Dedifferentiated amniotic fluid mesenchymal stem cell (primary cell): ENCODE measurements around the gene SAP25.
A peak's percentile ranks its signal among the peaks of the same experiment; 100 is the strongest.
"Not testable (repeated sequence)": the region's sequence is repeated elsewhere in the genome, so short reads cannot be mapped to it uniquely, and the experiment has no call there.

Experiments
- DNase-seq: peaks from one replicate; pipeline ENCODE4 v3.0.0-alpha.2; 2016; ENCODE audit errors: extremely low spot score

SAP25 gene

DNA sequence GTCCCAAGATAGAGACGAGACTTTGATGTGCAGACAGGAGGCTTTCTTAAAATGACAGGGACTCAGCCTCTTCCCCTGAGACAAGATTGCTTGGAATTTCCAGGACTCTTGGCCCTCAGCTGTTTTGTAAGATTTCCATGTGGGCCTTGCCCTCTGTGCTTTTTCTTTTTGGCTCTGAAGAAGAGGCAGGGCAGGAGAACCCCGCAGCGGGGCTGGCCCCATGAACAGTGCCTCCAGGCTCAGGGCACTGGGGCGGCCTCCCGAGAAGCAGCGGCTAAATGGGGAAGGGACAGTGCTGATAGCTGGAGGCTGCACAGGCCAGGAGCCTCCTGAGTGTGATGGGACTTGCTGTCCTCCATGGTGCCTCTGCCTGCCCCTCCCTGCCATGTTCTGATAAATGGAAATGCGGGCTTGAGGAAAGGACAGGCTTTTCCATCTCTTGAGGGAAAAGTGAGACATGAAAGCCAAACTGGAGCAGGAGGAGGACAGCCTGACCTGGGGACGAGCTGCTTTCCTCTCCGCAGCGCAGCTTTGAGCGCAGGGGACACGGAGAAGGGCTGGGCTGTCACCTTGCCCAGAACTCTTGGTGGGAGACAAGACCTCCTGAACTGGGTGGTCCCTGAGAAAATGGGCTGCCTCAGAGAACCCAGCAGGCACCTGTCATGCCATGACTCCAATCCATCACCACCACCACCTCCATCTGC lies 12.1 kb downstream of the SAP25 start:
- no peak for DNase-seq

DNA sequence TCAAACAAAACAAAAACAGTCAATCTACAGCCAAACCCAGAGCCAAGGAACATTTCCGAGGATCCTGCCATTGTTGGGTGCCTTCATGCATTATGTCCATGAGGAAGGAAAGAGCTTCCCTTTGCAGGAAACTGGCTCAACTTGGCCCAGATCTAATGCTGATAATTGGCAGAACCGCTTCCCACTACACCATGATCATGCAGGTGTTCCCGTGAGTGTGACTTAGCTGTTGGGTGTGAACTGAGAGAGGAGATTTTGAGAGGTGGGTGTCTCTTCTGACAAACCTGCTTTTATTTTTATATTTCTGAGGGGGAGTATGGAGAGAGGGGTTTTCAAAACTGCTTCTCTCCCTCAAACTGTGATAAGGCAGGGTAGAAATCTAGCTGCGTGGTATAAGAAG lies 14.6 kb downstream of the SAP25 start:
- DNase-seq, result no peak

DNA sequence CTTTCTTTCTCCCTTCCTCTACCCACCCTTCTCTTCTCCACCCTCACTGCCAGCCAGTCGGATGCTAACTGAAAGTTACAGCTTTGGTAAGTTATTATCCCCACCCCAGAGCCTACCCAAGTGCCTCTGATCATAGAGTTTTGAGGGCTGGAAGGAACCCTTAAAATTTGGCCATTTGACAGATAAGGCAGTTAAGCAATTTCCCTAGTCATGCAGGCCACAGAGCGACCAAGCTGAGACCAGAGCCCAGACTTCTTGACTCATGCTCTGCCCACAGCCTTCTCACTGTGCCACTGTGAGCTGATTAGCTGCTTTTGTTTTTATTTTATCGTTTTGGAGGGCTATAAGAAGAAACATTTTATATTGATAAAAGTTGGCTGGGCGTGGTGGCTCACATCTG lies 17.2 kb downstream of the SAP25 start:
- peak; percentile 29 for DNase-seq

DNA sequence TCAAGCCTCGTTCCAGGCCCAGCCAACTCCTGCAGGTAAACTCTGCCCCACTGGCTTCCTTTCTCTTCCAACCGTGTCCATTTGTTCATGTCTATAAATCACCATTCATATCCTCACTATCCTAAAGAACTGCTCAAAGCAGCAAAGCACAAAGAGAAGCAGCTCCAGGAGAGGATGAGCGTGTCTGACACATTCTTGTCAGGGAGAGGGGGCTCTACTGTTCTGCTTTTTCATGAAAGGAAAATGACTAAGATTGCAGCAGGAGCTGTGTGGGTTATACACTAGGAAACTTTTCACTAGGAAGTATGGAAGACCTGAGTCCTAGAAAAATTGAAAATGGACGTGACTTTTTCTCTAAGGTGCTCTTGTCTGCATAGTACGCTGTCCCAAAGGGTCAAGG lies 18.0 kb downstream of the SAP25 start:
- no peak for DNase-seq

DNA sequence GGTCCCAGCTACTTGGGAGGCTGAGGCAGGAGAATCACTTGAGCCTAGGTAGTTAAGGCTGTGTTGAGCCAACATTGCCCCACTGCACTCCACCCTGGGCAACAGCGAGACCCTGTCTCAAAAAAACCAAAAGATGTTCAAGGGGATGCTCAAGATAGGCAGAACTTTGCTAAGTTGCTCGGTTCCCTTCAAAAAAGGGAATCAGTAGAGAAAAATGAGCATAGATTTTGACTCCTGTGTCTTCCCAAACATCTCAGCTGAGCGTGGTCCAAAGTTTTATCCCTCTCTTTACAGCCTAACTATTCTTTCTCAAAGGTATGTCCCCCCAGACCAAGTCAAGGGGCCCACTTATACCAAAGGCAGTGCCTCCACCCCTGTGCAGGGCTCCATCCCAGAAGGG lies 20.7 kb downstream of the SAP25 start:
- no peak for DNase-seq

DNA sequence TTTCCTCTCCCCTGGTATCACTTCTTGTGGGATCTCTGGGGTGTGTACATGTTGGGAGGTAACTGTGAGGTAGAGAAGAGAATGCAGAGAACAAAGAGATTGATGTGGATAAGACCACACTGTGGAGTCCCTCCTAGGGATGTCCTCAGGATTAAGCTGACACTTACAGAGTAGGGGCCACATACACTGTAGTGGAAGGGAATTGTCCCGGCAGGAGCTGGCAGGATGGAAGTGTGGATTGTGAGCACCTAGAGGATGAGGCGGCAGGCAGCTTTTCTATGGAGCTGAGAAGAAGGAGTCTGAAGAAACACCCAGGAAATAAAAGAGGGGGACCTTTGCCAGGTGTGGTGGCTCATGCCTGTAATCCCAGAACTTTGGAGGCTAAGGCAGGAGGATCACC lies 21.2 kb downstream of the SAP25 start:
- DNase-seq, result no peak

DNA sequence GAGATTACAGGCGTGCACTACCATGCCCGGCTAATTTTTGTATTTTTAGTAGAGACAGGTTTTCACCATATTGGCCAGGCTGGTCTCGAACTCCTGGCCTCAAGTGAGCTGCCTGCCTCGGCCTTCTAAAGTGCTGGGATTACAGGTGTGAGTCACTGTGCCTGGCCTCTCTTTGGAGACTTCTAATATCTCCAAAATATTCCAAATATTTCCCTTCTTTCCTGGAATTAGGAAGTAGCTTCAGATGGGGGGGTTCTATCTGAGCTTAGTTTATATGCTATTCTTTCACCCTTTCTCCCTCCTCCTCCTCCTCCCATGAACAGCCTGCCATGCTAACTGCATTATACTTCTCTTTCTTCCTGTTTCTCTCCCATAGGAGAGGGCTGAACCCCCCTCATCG lies 25.3 kb downstream of the SAP25 start:
- not testable (repeated sequence) for DNase-seq

DNA sequence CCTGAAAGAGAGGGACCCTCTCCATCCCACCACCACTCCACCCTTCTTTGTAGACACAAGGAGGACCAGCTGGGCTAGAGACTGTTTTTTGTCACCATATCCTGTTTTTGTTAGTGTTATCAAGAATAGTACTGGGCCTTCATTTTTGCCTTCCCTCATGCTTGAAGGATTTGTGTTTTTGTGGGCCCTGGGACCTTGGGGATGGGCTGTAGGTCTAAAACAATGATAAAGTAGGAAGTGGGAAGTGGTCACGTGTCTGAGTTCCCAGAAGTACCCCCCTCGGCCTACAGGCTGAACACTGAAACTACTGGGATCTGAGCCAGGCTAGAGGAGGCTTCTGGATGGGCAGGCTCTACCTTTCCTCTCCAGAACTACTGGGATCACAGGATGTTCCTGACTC lies 25.8 kb downstream of the SAP25 start:
- no peak for DNase-seq

DNA sequence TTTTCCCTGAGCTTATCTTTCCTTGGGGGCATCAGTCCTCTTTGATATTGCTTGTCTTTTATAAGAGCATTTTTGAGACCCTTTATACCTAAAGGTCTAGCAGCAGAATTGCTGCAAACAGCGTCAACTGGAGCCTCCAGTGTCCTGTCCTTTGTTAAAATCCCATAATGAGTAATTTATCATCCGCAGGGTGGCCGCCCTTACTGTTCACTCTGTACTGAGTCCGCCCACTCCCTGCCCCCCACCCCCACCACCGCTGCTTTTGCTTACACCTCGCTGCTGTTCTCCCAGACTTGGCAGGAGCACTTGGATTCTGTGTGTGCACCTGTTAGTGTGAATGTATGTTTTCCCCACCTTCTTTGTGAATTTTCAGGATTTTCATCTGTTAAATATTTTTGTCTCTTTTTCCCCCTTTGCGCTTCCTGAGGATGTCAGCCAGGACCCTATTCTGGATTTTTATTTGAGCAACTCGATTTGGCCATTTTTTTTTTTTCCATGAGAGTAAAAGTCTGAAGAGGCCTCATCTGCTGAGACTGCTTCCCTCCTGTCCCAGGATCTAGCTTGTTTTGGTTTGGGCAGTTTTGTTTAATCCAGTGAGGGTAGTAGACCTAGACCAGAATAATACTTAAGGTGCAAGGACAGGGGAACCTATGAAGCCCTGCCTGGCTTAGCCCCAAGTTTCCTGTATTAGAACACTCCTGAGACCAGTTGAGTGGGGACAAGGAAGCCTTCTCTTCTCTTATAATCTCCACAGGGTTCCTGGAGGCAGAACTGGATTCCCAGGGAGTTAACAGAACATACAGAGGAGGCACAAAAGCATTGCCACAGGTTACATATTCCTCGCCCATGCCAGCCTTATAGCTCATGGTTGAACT lies 26.5 kb downstream of the SAP25 start:
- no peak for DNase-seq

DNA sequence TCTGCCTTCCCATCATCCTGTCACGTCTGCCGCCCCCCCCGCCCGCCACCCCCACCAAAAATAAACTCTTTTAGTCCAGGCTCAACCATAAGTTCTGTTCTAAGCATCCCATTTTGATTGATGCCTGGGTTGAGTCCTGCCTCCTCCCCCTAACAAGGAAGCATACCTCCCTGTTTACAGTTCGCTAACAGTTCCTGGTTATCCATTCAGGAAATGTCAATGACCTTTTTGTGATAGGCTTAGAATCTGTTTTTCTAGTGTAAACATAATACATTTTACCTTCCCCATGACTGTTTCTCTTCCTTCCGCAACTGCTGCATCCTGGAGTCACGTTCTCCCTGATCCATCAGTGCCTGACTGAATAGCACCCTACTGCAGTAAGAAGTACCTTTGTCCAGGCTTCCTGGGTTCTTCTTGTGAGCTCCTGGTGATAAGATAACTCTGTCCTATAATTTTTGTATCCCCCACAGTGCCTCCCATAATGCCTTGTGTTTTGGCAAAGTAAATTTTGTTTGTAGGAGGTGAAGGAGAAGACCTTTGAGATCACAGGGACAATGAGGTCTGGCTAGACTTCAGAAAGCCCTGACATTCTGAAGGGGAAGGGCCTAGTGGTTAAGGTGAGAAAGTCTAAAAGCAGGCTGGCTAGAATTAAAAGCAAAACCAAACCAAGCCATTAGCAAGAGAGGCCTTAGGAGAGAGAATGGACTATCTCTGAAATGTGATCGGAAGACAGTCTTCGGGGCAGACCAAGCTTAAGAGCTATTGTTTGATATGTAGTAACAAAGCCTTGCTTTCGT lies 27.4 kb downstream of the SAP25 start:
- no peak for DNase-seq

DNA sequence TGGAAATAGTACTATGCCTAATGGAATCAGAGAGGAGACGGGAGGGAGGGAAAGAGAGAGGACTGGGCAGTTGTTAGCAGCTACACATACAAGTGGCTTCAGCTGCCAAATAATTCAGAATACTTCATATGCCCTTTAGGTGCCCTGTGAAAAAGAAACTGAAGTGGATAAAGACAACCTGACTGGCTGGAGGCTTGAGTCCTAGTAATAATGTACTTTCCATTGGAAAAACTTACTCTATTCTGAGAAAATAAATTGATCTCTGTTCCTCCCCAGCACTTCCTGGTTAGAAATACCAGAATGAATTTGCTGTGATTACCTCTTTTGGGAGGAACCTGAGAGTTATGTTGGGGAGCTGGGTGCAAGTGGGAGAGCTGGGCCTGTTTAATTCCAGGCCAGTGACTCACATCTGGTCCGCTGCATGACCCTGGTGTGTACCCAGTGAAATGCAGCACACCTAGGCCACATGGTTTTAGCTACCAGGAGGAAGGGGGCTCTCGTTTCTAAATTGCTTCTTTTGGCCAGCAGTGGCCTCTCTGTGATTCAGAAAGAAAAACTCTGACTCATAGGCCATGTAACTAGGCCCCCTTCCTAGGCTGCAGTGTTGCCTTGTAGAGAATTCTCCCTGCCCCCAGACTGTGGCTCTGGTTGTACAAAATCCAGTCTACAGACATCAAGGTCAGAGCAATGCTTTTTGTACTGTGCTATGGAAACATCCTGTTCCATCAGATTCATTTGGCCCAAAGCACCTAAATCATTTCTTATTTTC lies 28.2 kb downstream of the SAP25 start:
- peak; percentile 51 for DNase-seq

DNA sequence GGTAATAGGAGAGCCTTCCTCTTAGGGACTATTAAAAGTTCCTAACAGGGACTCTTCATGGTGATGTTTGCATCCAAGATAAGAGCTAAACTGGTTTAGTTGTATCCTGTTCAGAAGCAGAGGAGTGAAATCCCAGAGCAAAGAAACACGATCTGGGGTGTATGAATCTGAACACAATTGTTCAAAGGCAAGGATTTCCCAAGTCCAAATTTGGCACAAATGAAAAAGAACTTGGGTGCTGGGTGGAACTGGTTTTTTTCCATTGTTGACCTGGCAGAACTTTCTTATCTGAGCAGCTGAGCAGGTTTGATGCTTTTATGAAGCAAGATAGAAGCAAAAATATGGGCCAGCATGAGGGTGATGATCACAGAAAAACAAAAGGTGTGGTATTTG lies 28.7 kb downstream of the SAP25 start:
- DNase-seq, result no peak

DNA sequence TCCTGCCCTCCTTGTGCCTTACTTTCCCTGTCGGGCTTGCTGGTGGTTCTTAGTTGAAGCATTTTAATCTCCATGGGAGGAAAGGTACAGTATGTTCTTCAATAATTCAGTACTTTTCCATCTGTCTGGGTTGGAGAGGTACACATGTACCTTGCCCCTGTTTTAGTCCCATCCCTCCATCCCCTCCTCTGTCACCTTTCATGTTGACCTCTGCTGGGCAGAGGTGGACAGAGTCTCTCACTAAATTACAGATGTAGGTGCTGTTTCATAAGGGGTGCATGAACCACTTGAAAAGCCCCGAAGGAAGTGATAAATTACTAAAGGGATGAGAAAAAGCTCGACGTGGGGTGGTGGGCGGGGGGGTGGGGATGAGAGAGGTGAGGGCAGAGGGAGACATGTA lies 29.3 kb downstream of the SAP25 start:
- no peak for DNase-seq

DNA sequence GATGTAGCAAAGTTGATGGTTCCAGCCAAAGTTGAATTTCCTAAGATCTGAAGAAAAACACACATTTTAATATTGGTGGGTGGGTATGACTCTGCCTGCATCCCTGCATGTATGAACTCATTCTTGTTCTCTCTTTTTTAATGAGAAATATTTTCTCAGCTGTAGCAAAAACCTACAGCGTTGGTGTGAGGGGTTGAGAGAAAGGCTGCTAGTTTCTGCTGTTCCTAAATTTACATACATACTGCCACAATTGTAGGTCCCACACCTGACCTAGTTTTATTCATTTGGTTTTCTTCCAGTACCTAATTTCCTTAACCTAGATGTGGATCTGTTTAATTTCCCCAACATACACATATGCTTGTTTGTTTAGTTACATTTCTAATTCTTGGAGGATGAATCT lies 30.1 kb downstream of the SAP25 start:
- no peak for DNase-seq

DNA sequence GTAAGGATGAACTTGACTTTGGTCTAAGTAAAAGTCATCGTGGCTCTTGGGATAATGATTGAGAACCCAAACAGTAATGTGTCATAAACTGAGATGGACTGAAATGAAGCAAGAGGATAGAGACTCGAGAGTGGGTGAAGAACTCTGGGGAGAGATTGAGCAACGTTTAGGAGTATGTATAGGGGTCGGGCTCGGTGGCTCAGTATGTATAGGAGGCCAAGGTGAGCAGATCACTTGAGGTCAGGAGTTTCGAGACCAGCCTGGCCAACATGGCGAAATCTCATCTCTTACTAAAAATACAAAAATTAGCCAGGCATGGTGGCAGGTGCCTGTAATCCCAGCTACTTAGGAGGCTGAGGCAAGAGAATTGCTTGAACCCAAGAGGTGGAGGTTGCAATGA lies 32.4 kb downstream of the SAP25 start:
- DNase-seq, result not testable (repeated sequence)

DNA sequence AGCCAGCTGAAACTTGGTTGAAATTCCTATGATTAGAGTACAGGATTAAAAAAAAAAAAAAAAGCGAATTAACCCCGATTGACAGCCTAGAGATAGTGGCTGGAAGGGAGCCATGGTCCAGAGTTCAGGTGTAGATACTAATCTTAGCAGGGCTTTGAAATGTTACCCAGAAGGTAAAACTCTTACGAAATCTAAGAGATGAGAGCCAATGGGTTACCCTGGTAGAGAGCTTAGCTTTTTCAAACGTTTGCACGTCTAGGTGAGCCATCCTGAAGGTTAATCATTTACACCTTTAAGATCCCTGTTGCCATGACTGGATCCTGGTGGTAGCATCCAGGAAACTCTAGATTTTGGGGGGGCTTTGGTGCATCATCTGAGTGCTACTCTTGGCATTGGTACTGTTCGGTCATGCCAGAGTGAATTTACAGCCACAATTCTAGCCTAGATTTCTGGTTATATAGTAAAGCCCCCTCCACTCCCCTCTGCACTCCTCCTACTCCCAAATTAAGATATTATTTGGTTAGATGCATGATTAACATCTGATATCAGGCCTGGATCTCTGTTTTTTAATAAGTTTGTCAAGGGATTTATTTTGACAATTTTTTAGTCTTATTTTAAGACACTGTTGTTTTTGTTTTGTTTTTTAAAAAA lies 33.5 kb downstream of the SAP25 start:
- no peak for DNase-seq

DNA sequence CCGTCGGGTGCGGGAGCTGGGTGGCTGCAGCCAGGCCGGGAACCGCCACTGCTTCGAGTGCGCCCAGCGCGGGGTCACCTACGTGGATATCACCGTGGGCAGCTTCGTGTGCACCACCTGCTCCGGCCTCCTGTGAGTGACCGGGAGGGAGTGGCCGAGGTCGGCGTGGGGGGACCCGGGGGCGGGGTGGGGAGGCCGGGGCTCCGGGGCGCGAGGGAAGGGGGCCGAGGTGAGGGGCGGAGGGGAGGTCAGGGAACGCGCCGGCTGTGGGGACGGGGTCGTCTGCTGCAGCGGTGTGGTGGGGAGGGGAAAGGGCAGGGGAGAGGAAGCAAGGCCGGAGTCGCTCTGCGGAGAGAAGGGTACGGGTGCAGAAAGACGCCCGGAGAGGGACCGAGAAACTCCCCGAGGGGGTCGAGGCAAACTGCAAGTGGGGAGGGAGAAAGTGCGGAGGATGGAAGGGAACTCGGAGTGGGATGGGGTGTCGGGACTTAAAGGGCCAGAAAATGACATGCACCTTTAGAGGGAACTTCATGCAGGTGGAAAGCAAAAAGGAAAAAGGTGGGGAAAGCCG lies 34.2 kb downstream of the SAP25 start:
- DNase-seq, result no peak

DNA sequence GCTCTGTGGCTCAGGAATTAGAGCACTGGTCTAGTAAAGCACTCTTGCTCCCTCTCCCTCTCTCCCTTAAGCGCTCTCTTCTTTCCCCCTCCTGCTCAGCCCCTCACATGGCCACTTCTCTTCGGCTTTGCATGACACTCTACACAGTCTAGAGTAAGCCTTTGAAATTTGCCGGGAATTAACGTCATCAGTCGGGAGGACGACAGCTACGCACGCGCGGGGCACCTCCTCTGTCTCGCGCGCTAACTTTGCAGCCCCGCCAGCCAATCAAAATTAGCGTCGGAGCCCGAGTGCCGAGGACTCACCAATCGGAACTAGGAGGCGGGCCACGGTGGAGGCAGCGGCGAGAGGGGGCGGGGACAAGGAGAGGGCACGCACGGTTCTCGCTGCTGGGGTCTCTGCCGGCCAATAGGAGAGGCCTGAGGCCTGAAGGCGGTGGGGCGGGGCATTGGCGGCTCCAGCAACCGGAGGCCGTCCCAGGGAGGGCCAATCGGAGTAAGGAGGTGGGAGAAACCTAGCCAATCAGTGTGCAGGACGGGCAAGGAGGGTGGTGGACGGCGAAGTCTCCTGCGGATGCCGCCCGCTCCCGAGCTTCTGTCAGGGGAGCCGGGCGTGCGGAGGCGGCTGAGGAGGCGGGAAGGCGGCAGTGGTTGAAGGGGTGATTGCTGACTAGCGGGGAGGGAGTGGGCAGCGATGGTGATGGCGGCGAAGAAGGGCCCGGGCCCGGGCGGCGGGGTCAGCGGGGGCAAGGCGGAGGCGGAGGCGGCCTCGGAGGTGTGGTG lies 34.9 kb downstream of the SAP25 start, which contains the start of gene AGFG2:
AGFG2 (plus strand) TSS at position 550 of the 782 bp plus-strand sequence; CDS start at position 694, 144 bp downstream.
- peak; percentile 100 for DNase-seq

DNA sequence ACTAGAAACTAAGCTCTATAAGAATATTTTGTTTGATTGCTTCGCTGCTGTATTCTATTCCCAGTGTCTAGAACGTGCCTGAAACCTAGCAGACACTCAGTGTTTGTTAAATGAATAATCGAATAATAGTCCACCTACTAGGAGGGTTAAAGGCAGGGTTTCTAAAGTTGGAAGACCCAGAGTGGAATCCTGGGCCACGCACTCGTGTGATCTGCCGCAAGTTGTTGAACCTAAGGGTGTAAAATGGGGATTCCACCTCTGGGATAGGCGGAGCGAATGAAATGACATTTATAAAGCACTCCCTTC lies 35.4 kb downstream of the SAP25 start:
- no peak for DNase-seq

DNA sequence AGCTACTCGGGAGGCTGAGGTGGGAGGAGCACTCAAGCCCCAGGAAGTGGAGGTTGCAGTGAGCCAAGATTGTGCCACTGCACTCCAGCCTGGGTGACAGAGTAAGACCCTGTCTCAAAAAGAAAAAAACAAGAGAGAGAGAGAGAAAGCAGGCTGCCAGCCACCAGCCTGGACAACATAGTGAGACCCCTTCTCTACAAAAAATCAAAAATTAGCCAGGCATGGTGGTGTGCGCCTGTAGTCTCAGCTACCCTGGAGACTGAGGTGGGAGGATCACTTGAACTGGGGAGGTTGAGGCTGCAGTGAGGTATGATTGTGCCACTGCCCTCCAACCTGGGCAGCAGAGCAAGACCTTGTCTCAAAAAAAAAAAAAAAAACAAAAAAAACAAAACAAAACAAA lies 37.0 kb downstream of the SAP25 start:
- DNase-seq, result not testable (repeated sequence)
